Left lobe of liver (tissue), 2 donors: ENCODE results near the gene APOBEC4. TPM values are rescaled to one million over a fixed set of nuclear protein-coding genes. Genes with fewer than 3 reads are reported as not detected.
"Not testable (repeated sequence)": the region's sequence is repeated elsewhere in the genome, so short reads cannot be mapped to it uniquely, and the experiment has no call there.

Source experiments
- ATAC-seq: fragments of 200-7000 bp; cut with Tn5 transposase; one replicate; pipeline ENCODE4 v1.9.1; 2020; ENCODE audit warnings: mild to moderate bottlenecking, moderate library complexity
- DNase-seq: peaks from one replicate; pipeline ENCODE4 v3.0.0-alpha.2; 2020; ENCODE audit warnings: low spot score
- total RNA-seq: library from RNA; stranded (reverse); gene quantifications from one replicate; pipeline ENCODE4 v1.2.1, GENCODE V29; 2021
- donor health status: DM: no; HTN: no; CAD: no; lungs with moderate emphysema.
- donor health status: DM: no; HTN: yes; CAD: no.

The APOBEC4 gene, protein sequence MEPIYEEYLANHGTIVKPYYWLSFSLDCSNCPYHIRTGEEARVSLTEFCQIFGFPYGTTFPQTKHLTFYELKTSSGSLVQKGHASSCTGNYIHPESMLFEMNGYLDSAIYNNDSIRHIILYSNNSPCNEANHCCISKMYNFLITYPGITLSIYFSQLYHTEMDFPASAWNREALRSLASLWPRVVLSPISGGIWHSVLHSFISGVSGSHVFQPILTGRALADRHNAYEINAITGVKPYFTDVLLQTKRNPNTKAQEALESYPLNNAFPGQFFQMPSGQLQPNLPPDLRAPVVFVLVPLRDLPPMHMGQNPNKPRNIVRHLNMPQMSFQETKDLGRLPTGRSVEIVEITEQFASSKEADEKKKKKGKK
- not detected for total RNA-seq

DNA sequence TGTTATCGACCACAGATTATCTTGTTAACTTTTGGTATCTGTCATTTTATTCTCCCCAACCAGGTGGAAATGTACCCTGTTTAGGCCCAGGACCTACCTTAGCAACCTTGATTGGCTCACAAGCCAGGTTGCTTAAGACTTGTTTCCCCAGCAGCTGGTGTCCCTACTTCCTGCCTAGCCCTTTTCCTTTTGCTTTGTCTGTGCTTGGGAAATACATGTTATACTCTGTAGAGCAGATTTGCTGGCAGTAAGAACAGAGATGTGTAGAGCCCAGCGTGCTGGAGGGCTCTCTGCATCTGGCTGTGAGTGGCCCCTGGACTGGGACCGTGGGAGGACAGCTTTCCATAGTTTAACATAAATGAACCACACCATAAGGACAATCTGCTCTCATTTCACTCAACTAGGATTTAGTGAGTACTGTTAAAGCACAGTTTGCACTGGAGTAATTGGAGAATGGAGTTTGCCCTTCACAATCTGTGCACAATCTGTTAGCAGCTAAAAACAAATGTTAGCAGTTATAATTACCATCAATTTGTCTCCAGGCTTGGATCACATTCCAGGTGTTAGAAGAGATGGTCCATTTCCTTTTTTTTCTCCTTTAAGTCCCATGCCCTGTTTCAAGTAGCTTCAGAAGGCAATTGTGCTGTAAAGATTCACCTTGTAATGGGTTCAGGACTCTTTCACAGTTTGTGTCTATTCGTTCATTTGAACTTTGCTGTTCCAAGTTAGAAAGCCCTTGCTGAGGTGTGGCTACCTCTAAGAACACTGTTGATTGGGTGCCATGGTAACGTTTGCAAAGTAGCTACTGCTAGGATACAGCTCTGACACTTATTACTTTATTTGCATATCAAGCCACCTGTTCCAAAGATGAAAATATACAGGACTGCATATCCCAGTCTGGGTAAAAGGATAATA, at the start of gene APOBEC4:
TSS of gene APOBEC4 (minus strand) at position 770 of the 915 bp plus-strand sequence. CDS start 4,535 bp downstream, outside the sequence.
- ATAC-seq, result peak; percentile 47
- no peak for DNase-seq

DNA sequence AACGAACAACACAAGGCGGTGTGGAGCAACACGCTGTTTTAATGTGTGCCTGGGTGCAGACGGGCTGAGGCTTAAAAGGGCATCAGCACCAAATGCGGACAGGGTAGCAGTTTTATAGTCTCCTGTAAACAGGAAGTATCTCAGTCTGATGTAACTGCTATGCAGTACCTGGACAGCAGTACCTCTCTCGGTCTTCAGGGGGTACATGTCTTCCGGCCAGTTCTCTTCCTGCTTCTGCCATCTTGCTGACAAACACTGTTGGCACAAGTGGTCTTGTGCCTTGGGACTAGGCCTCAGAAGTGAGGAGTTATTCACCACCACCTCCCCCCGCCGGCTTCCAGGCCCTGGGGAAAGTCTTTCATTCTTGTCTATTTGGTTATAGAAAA, 49.7 kb upstream of the APOBEC4 start:
- ATAC-seq (no peak), DNase-seq (no peak)

DNA sequence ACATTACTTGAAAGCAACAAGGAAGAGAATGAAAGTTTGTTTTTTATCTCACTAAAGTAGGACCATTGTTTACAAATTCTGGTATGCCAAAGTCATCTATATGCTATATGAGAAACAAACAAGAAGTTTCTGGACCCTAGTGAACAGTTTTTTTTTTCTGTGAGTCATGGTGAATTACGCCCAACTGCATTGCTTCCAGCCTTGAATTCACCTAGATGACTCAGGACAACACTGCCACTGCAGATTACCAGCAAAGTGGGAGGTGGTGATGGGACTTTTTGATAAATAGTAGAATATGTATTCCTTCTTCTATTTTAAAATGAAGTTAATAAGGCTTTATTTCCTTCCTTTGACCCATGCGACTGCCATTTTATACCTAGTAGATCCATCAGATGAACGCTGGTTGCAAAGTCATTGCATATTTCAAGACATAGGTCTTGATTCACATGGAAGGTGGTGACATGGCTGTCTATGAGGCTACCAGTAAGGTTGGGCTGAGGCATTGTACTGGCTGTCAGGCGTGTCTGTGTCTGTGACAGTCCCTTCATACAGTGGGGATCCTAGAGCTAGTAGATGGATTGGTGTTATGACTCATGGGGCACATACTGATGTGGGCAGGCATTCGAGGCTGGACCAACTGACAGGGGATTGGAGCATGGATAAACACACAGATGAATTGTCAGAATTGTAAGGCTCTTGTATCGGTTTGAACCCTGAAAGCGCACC, 49.1 kb upstream of the APOBEC4 start:
- no peak for DNase-seq
- no peak for ATAC-seq

DNA sequence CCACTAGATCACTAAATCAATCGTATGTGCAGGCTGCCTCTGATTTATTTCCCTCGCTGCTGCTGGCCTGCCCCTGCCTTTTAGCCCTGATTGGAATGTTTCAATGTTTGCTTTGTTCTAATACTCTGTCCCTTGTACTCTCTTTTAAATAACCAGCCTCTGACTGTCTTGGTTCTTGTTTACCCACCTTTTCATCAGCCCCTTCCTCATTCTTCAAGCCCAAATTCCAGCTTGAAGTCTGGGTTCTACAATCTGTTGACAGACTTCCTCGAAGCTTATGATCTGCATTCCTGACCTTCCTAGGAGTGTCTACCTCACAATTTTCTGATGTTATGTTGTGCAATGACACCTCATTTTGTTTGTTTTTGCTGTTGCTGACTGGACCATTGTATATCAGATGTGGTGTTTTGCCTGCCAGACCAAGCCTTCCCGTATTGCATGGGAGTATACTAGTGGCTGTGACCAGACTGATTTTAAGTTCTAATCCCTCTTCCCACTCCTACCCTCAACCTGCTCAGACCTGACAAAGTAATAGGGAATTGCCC, 46.6 kb upstream of the APOBEC4 start:
- peak; percentile 86 for ATAC-seq
- no peak for DNase-seq

DNA sequence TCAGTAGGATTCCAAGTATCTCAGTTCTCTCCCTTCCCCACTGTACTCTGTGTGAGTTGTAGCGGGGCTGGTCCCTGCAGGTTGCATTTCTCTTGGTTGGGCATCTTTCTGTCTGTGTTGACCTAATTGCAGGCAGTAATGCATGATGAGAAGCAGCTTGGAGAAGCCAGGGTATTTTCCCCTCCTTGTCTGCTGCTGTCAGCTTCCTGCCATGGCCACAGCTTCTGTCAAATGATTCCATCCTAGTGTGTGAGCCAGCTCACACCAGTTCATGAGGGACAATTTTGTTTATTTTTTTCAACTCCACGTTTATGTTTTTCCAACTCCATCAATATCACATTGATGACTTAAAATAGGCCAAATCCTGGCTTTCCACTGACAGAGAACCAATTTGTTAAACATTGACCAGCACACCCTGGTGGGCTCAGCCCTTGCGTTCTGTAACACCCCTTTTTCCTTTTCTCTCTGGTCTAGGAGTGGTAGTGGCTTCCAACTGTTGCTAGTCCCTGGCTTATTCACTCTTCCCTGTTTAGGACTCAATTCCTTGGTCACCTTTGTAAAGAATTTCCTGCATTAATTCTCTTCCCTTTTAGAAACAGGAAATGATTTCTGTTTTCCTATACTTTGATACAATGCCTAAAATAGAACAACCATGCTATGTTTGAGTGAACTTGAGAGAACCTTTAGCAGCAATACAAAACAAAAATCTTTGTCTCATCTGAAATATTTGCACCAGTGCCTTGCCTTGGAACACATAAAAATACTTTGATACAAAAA, 44.9 kb upstream of the APOBEC4 start:
- peak; percentile 81 for ATAC-seq
- no peak for DNase-seq

DNA sequence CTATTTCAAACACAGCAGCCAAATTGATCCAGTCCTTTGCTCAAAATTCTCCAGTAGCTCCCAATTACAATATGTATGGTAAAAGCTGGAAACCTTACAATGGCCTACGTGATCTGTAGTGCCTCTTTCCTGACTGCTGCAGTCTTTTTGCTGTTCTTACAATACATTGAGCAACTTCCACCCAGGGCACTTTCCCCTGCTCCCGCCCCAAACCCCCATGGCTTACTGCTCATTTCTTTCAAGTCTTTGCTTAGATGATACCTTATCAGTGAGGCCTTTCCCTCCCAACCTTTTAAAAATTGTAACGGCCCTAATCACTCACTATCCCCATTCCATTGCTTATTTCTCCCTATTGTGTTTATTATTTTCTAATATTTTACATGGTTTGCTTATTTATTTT, 43.9 kb upstream of the APOBEC4 start:
- DNase-seq (no peak), ATAC-seq (no peak)

DNA sequence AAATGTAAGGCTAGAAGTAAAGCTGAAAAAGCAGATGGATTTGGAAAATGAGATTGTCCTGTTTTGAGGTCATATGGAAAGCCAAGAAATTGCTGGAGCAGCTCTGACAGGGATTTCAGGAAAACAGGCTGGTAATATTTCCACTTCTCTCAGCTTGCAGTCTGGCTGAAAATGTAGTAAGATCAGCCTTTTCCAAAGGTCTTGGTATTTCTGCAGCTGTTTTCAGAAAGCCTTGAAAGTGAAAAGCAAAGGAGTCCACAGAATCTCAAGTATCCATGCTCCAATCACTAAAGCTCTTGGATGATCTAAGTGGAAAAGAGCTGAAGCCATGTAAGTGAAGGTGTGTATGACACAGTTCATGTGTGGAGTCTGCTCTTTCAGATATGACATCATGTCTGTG, 41.6 kb upstream of the APOBEC4 start:
- DNase-seq, result no peak
- ATAC-seq, result no peak

DNA sequence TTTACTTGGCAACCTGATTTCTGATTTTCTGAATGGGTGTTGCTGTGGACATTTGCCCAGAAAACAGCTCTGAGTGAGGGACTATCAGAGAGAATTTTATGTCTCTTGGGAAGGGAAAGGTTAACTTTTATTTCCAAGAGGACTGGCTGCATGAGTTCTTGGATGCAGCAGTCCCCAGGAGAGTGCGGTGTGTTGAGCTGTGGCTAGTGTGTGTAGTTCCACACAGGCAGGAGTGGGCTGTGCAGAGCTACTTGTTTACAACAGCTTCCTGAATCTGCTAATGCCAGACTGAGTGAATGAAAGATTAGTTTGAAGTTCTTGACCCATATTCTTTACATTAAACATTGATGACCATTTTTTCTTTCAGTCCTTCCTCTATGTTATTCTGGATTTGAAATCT, 41.0 kb upstream of the APOBEC4 start:
- ATAC-seq (no peak), DNase-seq (no peak)

DNA sequence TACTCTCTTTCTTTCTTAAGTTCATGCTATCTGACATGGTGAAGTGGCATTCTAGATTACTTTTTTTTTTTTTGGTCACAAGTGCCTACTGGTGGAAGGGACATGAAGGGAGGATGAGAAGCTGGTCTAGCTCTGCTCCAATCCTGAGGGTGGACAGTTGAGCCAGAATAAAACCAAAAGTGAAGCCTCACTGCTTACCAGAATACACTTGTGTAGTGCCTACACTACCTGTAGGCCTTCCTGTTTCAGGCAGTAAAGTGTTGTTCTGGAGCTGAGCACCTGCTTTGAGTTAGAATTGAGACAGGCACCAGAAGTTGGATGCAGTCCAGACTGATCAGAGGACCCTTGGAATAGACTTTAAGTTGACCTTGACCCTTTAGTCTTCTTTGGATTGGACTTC, 40.4 kb upstream of the APOBEC4 start:
- no peak for ATAC-seq
- DNase-seq, result no peak

DNA sequence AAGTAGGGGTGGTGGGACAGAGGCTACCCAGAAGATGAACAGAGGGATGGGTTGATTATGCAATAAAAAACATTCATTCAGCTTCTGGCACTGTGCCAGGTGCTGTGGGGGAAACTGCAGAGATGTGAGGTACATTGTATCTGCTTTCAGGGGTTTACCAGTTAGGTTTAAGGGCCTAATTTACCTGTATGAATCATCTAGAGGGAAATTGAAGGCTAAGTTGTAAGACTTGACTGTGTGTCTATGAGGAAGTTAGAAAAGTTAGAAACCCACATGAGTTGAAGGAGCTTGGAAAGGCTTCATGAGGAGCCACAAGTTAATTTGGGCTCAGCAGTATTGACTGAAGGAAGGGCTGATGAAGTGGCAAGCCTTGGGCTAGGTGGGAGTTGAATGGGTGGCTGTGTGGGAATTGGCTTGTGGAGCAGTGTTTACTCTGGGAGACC, 36.7 kb upstream of the APOBEC4 start:
- ATAC-seq (no peak), DNase-seq (no peak)

DNA sequence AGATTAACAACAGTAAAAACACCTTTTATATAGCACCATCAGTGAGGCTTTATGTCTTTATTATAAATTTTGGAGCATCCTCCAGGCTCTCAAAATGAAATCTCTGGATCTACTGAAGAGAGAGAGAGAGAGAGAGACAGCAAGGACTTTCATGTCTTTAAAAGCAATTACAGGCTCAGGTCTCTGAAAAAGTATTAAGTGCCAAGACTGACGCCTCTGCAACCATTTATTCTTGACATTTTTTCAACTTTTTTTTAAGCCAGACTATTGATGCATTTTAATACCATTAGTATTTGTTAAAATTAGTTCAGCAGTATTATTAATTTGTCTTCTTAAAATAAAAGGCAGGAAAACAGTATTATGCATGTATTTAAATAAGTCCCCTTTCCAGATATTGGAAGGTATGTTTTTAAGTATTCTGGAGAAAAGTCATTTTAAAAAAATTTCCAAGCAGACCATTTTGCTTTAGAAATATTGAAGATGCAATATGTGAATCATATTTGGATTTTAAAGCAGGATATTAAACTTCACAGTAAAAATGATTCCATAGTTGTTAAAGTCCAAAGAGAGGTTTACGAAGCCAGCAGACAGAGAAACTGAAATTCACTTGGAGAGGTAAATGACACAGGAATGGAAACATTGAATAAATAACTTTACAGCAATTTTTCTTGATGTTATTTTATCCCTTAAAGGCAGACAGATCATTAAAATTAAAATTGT, 35.4 kb upstream of the APOBEC4 start:
- no peak for DNase-seq
- no peak for ATAC-seq

DNA sequence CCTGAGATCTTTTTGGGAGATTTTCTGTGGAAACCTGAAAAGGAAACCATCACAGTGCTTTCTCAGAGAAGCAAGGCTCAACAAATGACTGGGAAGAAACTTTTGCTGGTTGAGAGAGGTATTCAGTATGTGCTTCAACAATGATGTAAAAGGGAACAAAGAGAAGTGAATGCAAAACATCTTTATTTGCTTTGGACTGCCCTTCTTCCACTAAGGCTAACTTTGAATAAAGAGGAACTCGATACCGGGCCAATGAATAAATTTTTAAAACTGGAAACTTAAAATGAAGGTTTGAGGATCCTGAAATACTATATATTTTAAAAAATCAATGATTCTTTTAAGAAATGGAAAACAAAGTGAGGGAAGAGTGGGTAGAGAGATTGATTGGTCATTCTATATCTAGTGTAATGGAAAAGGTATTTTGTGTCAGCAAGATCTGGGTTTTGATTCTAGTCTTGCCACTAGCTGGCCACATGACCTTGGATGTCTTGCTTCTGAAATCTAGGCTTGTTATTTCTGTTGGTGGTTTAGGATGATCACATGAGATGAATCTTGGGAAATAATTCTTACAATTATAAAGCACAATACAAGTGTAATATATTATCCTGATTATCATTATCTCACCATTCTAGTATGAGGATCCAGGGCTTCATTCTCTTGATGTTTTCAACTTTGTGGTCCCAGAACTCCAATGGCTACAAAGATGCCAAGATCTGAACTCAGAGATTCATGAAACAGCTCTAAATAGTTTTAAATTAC, 34.6 kb upstream of the APOBEC4 start:
- ATAC-seq (no peak), DNase-seq (no peak)

DNA sequence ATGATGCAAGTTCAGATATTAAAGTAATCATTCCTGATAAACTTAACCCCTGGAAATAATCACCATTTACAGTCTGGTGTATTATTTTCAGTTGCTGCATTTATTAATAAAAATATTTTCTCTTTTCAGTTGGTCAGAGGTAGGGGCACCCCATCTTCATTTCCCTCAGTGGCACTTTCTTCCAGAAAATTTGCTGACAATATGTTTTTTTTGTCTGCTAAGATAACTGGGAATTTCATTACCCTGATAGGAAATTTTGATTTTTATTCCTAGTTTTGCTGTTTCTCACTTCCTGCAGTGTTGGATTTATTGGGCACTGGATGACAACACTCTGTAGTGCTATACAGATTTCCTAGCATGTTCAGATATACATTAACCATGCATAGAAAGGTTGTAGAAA, 33.1 kb upstream of the APOBEC4 start:
- DNase-seq, result no peak
- ATAC-seq, result no peak

DNA sequence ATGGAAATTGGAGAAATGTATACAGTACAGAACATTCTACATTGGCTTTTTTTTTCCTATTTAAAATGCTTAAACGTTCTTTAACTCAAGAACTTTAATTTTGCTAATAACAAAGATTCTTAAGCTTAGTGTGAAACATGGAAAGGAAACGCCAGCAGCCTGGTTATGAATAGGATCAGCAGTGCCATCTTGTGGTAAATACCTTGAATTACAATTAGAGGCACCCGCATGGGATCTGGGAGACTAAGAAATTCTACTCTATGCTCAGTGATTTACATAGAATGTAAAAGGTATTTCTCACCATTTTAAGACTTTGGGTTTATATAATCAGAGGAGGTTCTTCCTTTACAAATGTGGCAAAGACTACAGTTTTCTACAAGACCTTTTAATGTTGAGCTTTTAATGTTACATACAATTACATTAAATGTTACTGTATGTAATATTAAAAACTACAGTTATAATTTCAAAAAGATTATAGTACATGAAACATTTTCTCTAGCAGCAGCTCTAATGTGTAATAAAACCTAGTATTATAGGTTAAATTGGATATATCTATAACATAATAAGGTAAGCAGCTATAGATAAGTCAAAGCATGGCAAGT, 32.1 kb upstream of the APOBEC4 start:
- peak; percentile 96 for ATAC-seq

DNA sequence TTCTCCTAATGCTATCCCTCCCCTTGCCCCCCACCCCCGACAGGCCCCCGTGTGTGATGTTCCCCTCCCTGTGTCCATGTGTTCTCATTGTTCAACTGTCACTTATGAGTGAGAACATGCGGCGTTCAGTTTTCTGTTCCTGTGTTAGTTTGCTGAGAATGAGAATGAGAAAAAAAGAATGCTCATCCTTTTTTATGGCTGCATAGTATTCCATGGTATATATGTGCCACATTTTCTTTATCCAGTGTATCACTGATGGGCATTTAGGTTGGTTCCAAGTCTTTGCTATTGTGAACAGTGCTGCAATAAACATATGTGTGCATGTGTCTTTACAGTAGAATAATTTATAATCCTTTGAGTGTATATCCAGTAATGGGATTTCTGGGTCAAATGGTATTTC, 26.2 kb upstream of the APOBEC4 start:
- not testable (repeated sequence) for ATAC-seq, DNase-seq

More for the DNA sequence above, 32.1 kb upstream of the APOBEC4 start:
- DNase-seq, result no peak

DNA sequence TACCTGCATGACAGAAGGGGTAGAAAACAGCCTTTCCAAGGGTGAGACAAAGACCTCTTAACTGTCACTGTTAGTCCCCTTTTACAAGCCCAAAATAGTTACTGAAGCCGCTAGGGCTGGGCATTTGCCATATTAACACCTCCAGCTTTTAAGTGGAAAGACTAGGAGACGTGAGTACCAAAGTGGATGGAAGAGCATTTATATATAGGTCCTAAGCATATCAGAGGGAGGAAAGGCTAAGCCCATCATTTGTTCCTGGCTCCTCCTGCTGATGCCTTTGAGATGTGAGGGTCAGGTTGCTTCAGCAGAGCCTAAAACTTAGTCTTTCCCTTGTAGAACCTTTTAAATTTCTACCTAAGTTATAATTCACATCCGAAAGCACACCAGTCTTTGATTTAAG, 25.7 kb upstream of the APOBEC4 start:
- ATAC-seq (no peak), DNase-seq (no peak)

DNA sequence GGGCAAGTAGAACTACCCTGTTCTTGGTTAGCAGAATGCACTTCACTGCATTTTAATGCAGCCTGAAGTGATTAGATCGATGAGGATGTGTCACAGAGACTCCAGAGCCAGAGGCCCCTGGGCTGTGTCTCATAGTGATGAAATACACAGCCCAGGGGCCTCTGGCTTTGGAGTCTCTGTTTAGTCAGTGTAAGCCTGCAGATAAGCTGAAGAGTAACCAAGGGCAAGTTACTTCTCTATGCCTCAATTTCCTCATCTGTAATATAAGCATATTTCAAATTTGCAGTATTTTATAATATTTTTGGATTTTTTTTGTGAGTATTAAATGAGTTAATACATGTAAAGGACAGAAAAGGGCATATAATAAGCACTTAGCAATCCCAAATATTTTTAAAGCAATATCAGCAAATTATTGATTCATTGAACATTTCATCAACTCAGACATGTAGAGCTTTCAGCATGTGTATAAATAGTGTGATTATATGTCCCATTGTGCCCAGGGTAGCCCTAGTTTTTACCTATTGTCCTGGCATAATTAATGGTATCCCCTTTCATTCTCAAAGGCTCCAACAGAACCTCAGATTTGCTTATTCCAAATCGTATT, 23.6 kb upstream of the APOBEC4 start:
- ATAC-seq (peak; percentile 47), DNase-seq (no peak)
